HepG2 (cell line): ENCODE results near the gene DDX20. TPM values are rescaled to one million over a fixed set of nuclear protein-coding genes. Genes with fewer than 3 reads are reported as not detected.

Experiments
- KDM4B ChIP-seq: sonication (generic); formaldehyde crosslinking; IDR thresholded peaks from 2 replicates; pipeline ENCODE4 v1.4.0; 2020; ENCODE audit warnings: missing genetic modification reagents
- NONO ChIP-seq, 2 experiments: fragments of 450-650 bp in 1 of 2; sonication (generic) in 1 of 2; formaldehyde crosslinking in 1 of 2; IDR thresholded peaks in 1 of 2; conservative IDR thresholded peaks in 1 of 2; 2 replicates each; pipeline versions ENCODE4 v1.6.1 to v1.8.0; 2017 to 2022; ENCODE audit warnings: mild to moderate bottlenecking in 1 of 2, missing genetic modification reagents in 1 of 2, moderate library complexity in 1 of 2
- NPAS2 ChIP-seq: sonication (generic); formaldehyde crosslinking; IDR thresholded peaks from 2 replicates; pipeline ENCODE4 v1.8.0; 2022; ENCODE audit warnings: mild to moderate bottlenecking, missing genetic modification reagents, borderline replicate concordance
- NR2F6 ChIP-seq, 2 experiments: IDR thresholded peaks; 2 replicates each; pipeline ENCODE4 v1.6.1; 2016; ENCODE audit warnings: antibody characterized with exemption in 1 of 2, mild to moderate bottlenecking in 1 of 2
- PHF8 ChIP-seq: sonication (generic); formaldehyde crosslinking; IDR thresholded peaks from 2 replicates; pipeline ENCODE4 v1.5.0; 2020; ENCODE audit warnings: missing genetic modification reagents
- RFX5 ChIP-seq: IDR thresholded peaks from 2 replicates; pipeline ENCODE4 v1.6.1; 2011; ENCODE audit warnings: low read depth, low read length, improper control_type of control experiment
- SALL2 ChIP-seq: sonication (generic); formaldehyde crosslinking; IDR thresholded peaks from 2 replicates; pipeline ENCODE4 v1.8.1; 2023; ENCODE audit warnings: mild to moderate bottlenecking, missing genetic modification reagents, inconsistent platforms
- SIX4 ChIP-seq: sonication (generic); formaldehyde crosslinking; IDR thresholded peaks from 2 replicates; pipeline ENCODE4 v1.4.0; 2020; ENCODE audit warnings: missing genetic modification reagents
- SP4 ChIP-seq: sonication (generic); formaldehyde crosslinking; IDR thresholded peaks from 2 replicates; pipeline ENCODE4 v1.8.1; 2023; ENCODE audit warnings: mild to moderate bottlenecking, missing genetic modification reagents
- SP5 ChIP-seq: IDR thresholded peaks from 2 replicates; pipeline ENCODE4 v1.6.1; 2016; ENCODE audit warnings: low read depth, borderline replicate concordance
- XBP1 ChIP-seq: sonication (generic); formaldehyde crosslinking; IDR thresholded peaks from 2 replicates; pipeline ENCODE4 v1.5.0; 2020; ENCODE audit warnings: missing genetic modification reagents
- YY1 ChIP-seq: IDR thresholded peaks from 2 replicates; pipeline ENCODE4 v1.6.1; 2011; ENCODE audit warnings: low read length, low read depth, moderate library complexity, mild to moderate bottlenecking; ENCODE audit not compliant: insufficient read depth, insufficient replicate concordance
- ZNF205 ChIP-seq: IDR thresholded peaks from 2 replicates; pipeline ENCODE4 v1.6.1; 2018; ENCODE audit warnings: missing biosample characterization, missing genetic modification reagents
- ZNF224 ChIP-seq: sonication (generic); formaldehyde crosslinking; IDR thresholded peaks from 2 replicates; pipeline ENCODE4 v1.5.0; 2020; ENCODE audit warnings: mild to moderate bottlenecking, missing genetic modification reagents
- ZNF234 ChIP-seq: sonication (generic); formaldehyde crosslinking; conservative IDR thresholded peaks from 2 replicates; pipeline ENCODE4 v1.5.1; 2020; ENCODE audit warnings: mild to moderate bottlenecking, missing genetic modification reagents
- ZNF563 ChIP-seq: sonication (generic); formaldehyde crosslinking; IDR thresholded peaks from 2 replicates; pipeline ENCODE4 v1.8.0; 2022; ENCODE audit warnings: mild to moderate bottlenecking, moderate library complexity, missing genetic modification reagents
- ZNF879 ChIP-seq: sonication (generic); formaldehyde crosslinking; IDR thresholded peaks from 2 replicates; pipeline ENCODE4 v1.8.1; 2023; ENCODE audit warnings: missing genetic modification reagents
- polyA plus RNA-seq, 8 experiments: library from polyadenylated mRNA; depleted of rRNA in 3 of 8; stranded (reverse) in 7 of 8; unstranded in 1 of 8; fragments of >200 nt; fragmentation: Illumina TruSeq in 4 of 8; extraction: Trizol in 4 of 8; gene quantifications; 2 replicates each; pipeline versions ENCODE4 v1.2.1 to v1.2.3, GENCODE V29; 2011 to 2016; ENCODE audit warnings: low read depth in 4 of 8, missing spikeins in 1 of 8, mixed read lengths in 1 of 8; ENCODE audit not compliant: insufficient read depth in 1 of 8
- total RNA-seq, 5 experiments: library from RNA; depleted of rRNA; stranded (reverse); fragments of >200 nt; fragmentation: Illumina TruSeq; extraction: Trizol; gene quantifications; 2 replicates each; pipeline ENCODE4 v1.2.3, GENCODE V29; 2016; ENCODE audit warnings: low read depth in 1 of 5
- TF ChIP-seq, protein P1 (sequence below): sonication (generic); formaldehyde crosslinking; IDR thresholded peaks from 2 replicates; pipeline ENCODE4 v1.5.0; 2020; ENCODE audit warnings: mild to moderate bottlenecking, missing genetic modification reagents, borderline replicate concordance
- TF ChIP-seq, protein P2 (sequence below): IDR thresholded peaks from 2 replicates; pipeline ENCODE4 v1.6.1; 2016
- TF ChIP-seq, protein P3 (sequence below): sonication (generic); formaldehyde crosslinking; IDR thresholded peaks from 2 replicates; pipeline ENCODE4 v1.4.0; 2020; ENCODE audit warnings: mild to moderate bottlenecking, missing genetic modification reagents
- TF ChIP-seq, protein P4 (sequence below): sonication (generic); formaldehyde crosslinking; IDR thresholded peaks from 2 replicates; pipeline ENCODE4 v1.8.0; 2022; ENCODE audit warnings: missing genetic modification reagents, mild to moderate bottlenecking, borderline replicate concordance
- TF ChIP-seq, protein P5 (sequence below): sonication (generic); formaldehyde crosslinking; IDR thresholded peaks from 2 replicates; pipeline ENCODE4 v1.4.0; 2020; ENCODE audit warnings: missing genetic modification reagents

DDX20 gene
- total and polyA plus RNA-seq, 2 of the 13 experiments (the other 11 are each of a cell fraction or from before 2014, with no cell fraction given) = 4.0 to 14.3 TPM

DNA sequence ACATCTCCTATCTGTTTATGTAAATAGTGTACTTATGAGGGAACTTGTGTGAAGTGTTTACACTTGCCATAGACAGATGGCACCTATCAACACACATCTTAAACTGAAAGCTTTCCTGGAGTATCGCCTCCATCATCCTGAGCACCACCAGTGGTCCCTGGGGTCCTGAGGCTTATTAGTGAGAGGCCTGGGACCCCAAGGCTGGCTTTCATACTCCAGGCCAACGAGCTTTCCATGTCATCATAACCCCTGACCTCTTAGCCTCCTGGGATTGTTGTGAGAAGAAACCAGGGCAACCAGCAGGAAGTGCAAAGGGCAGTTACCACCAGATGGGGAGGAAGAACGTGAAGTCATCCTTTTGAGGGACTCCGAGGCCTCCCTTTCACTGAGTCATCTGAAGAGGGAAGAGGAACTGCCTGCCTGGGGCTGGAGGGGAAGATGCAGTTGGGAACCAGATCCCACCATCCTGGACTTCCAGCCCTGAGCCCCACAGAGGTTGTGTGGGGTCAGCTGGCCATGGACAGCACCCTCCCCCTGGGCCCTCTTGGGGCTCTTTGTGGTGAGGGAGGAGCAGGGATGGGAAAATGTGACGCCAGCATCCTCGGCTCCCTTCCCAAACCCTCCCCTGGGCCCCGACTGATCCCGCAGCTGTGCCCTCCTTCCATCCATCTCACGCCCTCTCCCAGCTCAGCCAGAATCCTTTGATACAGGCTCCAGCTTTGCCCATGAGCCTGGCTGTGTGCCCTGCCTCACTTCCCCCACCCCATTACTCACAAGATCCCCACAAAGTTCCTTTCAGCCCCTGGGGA, 22.3 kb upstream of the DDX20 start (continued):
- TF ChIP-seq ZNF563 (no peak), NR2F6 (IDR thresholded peaks at IDR 0.05) (peak; percentile 94), NR2F6 (CRISPR knock-in tag; IDR thresholded peaks at IDR 0.05) (peak; percentile 97), NONO (IDR thresholded peaks at IDR 0.05) (no peak), NONO (CRISPR knock-in tag; conservative IDR thresholded peaks at IDR 0.05) (no peak), NPAS2 (CRISPR knock-in tag) (no peak), ZNF234 (CRISPR knock-in tag) (no peak), SP5 (no peak; the same call in 1 of the 2 replicates), ZNF879 (CRISPR knock-in tag) (no peak), XBP1 (CRISPR knock-in tag) (no peak), SALL2 (CRISPR knock-in tag) (no peak), RFX5 (no peak), YY1 (no peak), ZNF224 (no peak), SIX4 (CRISPR knock-in tag) (no peak), SP4 (no peak), KDM4B (CRISPR knock-in tag) (no peak), ZNF205 (CRISPR knock-in tag) (no peak), PHF8 (CRISPR knock-in tag) (no peak; the same call in 1 of the 2 replicates)
- TF ChIP-seq, protein P1, sequence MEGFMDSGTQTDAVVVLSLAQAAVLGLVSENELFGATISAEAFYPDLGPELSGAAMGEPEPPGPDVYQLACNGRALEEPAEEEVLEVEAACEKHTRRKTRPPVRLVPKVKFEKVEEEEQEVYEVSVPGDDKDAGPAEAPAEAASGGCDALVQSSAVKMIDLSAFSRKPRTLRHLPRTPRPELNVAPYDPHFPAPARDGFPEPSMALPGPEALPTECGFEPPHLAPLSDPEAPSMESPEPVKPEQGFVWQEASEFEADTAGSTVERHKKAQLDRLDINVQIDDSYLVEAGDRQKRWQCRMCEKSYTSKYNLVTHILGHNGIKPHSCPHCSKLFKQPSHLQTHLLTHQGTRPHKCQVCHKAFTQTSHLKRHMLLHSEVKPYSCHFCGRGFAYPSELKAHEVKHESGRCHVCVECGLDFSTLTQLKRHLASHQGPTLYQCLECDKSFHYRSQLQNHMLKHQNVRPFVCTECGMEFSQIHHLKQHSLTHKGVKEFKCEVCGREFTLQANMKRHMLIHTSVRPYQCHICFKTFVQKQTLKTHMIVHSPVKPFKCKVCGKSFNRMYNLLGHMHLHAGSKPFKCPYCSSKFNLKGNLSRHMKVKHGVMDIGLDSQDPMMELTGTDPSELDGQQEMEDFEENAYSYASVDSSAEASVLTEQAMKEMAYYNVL = no peak
- TF ChIP-seq, protein P2, sequence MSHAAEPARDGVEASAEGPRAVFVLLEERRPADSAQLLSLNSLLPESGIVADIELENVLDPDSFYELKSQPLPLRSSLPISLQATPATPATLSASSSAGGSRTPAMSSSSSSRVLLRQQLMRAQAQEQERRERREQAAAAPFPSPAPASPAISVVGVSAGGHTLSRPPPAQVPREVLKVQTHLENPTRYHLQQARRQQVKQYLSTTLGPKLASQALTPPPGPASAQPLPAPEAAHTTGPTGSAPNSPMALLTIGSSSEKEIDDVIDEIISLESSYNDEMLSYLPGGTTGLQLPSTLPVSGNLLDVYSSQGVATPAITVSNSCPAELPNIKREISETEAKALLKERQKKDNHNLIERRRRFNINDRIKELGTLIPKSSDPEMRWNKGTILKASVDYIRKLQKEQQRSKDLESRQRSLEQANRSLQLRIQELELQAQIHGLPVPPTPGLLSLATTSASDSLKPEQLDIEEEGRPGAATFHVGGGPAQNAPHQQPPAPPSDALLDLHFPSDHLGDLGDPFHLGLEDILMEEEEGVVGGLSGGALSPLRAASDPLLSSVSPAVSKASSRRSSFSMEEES (CRISPR knock-in tag) = peak; percentile 41; the same call in 1 of the 2 replicates
- TF ChIP-seq, protein P3, sequence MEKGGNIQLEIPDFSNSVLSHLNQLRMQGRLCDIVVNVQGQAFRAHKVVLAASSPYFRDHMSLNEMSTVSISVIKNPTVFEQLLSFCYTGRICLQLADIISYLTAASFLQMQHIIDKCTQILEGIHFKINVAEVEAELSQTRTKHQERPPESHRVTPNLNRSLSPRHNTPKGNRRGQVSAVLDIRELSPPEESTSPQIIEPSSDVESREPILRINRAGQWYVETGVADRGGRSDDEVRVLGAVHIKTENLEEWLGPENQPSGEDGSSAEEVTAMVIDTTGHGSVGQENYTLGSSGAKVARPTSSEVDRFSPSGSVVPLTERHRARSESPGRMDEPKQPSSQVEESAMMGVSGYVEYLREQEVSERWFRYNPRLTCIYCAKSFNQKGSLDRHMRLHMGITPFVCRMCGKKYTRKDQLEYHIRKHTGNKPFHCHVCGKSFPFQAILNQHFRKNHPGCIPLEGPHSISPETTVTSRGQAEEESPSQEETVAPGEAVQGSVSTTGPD (CRISPR knock-in tag) = no peak
- TF ChIP-seq, protein P4, sequence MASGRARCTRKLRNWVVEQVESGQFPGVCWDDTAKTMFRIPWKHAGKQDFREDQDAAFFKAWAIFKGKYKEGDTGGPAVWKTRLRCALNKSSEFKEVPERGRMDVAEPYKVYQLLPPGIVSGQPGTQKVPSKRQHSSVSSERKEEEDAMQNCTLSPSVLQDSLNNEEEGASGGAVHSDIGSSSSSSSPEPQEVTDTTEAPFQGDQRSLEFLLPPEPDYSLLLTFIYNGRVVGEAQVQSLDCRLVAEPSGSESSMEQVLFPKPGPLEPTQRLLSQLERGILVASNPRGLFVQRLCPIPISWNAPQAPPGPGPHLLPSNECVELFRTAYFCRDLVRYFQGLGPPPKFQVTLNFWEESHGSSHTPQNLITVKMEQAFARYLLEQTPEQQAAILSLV (CRISPR knock-in tag) = no peak
- TF ChIP-seq, protein P5, sequence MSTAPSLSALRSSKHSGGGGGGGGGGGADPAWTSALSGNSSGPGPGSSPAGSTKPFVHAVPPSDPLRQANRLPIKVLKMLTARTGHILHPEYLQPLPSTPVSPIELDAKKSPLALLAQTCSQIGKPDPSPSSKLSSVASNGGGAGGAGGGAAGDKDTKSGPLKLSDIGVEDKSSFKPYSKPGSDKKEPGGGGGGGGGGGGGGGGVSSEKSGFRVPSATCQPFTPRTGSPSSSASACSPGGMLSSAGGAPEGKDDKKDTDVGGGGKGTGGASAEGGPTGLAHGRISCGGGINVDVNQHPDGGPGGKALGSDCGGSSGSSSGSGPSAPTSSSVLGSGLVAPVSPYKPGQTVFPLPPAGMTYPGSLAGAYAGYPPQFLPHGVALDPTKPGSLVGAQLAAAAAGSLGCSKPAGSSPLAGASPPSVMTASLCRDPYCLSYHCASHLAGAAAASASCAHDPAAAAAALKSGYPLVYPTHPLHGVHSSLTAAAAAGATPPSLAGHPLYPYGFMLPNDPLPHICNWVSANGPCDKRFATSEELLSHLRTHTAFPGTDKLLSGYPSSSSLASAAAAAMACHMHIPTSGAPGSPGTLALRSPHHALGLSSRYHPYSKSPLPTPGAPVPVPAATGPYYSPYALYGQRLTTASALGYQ = no peak
